Mucosa of stomach (tissue), 1 donor: Measurements from ENCODE around the gene TPRX1.
"Not testable (repeated sequence)": the region's sequence is repeated elsewhere in the genome, so short reads cannot be mapped to it uniquely, and the experiment has no call there.

Source experiments
- H3K27me3 ChIP-seq: one replicate; pipeline ENCODE4 v1.7.0; 2013; ENCODE audit warnings: mild to moderate bottlenecking, low read length; ENCODE audit not compliant: control insufficient read depth, insufficient read depth
- H3K36me3 ChIP-seq: one replicate; pipeline ENCODE4 v1.7.0; 2013; ENCODE audit warnings: low read length; ENCODE audit not compliant: control insufficient read depth, insufficient read depth
- H3K4me1 ChIP-seq: one replicate; pipeline ENCODE4 v1.7.0; 2013; ENCODE audit warnings: mild to moderate bottlenecking, low read length; ENCODE audit not compliant: control insufficient read depth, insufficient read depth
- H3K4me3 ChIP-seq: one replicate; pipeline ENCODE4 v1.7.0; 2013; ENCODE audit warnings: low read length
- H3K9ac ChIP-seq: one replicate; pipeline ENCODE4 v1.7.0; 2013; ENCODE audit warnings: mild to moderate bottlenecking, low read length, moderate library complexity
- H3K9me3 ChIP-seq: one replicate; pipeline ENCODE4 v1.7.0; 2013; ENCODE audit warnings: mild to moderate bottlenecking, low read length, moderate library complexity; ENCODE audit not compliant: control insufficient read depth
- donor health status: Pancreatic carcinoma.

The TPRX1 gene

DNA sequence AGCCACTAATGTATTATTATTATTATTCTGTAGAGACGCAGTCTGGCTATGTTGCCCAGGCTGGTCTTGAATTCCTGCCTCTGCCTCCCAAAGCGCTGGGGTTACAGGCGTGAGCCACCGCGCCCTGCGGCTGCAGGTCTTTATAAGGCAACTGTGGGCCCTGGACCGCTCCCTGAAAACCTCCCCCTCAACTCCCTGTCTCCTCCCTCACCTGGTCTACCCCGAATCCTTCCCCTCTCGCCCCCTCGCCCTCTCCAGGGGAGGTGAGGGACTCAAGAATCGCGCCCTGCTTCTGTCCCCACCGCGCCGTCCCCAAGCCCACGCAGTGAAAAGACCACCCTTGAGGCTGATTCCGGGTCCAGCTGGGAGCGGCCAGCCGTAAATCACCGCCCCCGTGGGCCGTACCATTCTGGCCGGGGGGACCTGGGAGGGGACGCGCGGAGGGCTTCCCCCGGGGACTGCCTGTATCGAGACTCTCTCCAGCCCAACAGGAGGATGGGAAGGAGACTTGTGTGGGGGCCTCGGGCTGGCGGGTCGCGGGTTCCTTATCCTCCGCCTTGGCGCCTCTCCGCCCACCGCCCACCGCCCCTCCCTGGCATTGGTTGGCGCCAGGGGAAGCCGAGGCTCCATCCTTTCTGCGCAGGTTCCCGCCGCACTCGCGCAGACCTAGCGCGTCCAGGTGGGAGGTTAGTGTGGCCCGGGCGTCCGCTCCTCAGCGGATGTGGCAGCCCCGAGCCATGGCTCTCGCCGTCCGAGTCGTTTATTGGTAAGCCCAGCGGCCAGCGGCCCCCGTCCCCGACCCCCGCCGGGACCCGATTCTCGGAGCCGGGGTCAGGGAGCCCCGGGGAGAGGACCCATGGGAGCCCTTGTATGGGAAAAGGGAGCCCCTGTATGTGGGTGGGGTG is 26.1 kb downstream of the TPRX1 start, which contains the start of gene SELENOW:
Gene SELENOW (plus strand): TSS at position 655 of the 905 bp plus-strand sequence. CDS start 83 bp downstream, at position 738.
- H3K9me3 ChIP-seq = no peaks in the 10 kb centered on the region
- H3K4me1 ChIP-seq = peaks cover 44% of the 10 kb centered on the region
- H3K9ac ChIP-seq = peak within 1 kb of the TSS; percentile 98
- no peaks in the 10 kb centered on the region for H3K27me3 ChIP-seq
- peak within 1 kb of the TSS; percentile 93 for H3K4me3 ChIP-seq
- H3K36me3 ChIP-seq = peaks cover 14% of the 10 kb centered on the region

GRCh38 chr19:47777245-47778048 is 26.9 kb downstream of the TPRX1 start:
- H3K27me3 ChIP-seq, H3K9me3 ChIP-seq: not testable (repeated sequence)
- Histone ChIP-seq H3K4me1 (peaks cover 44% of the 10 kb centered on the region), H3K9ac (peak overlapping the region; percentile 98), H3K36me3 (peaks cover 14% of the 10 kb centered on the region), H3K4me3 (peak overlapping the region; percentile 93)

GRCh38 chr19:47776568-47776967 is 27.8 kb downstream of the TPRX1 start:
- Histone ChIP-seq H3K9me3 (no peaks in the 10 kb centered on the region), H3K36me3 (peaks cover 10% of the 10 kb centered on the region), H3K9ac (no peak overlapping the region), H3K4me3 (no peak overlapping the region), H3K4me1 (peaks cover 39% of the 10 kb centered on the region), H3K27me3 (no peaks in the 10 kb centered on the region)

DNA sequence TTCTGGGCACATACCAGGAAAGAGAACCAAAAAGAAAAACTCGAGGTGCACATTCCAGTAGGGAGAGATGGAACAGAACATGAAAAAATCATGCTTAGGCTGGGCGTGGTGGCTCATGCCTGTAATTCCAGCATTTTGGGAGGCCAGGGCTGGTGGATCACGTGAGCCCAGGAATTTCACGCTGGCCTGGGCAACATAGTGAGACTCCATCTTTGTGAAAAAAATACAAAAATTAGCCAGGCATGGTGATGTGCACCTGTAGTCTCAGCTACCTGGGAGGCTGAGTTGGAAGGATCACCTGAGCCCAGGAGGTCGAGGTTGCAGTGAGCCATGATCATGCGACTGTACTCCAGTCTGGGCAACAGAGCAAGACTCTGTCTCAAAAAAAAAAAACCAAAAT is 33.1 kb downstream of the TPRX1 start:
- H3K9ac ChIP-seq, H3K27me3 ChIP-seq, H3K36me3 ChIP-seq, H3K9me3 ChIP-seq, H3K4me3 ChIP-seq, H3K4me1 ChIP-seq: not testable (repeated sequence)

DNA sequence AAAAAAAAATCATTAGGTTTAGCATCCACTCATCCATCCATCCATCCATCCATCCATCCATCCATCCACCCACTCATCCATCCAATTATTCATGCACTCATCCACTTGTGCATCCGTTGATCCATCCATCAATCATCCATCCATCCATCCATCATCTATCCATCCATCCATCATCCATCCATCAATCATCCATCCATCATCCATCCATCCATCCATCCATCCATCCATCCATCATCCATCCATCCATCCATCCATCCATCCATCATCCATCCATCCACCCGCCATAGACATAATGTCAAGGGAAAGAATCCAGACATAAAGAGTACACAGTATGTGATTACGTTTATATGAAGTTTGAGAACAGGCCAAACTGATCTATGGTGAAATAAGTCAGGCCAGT is 34.8 kb downstream of the TPRX1 start:
- no peak overlapping the region for H3K9ac ChIP-seq
- H3K9me3 ChIP-seq = no peaks in the 10 kb centered on the region
- peaks cover 5% of the 10 kb centered on the region for H3K4me1 ChIP-seq
- no peak overlapping the region for H3K4me3 ChIP-seq
- H3K36me3 ChIP-seq = no peaks in the 10 kb centered on the region
- H3K27me3 ChIP-seq = no peaks in the 10 kb centered on the region

DNA sequence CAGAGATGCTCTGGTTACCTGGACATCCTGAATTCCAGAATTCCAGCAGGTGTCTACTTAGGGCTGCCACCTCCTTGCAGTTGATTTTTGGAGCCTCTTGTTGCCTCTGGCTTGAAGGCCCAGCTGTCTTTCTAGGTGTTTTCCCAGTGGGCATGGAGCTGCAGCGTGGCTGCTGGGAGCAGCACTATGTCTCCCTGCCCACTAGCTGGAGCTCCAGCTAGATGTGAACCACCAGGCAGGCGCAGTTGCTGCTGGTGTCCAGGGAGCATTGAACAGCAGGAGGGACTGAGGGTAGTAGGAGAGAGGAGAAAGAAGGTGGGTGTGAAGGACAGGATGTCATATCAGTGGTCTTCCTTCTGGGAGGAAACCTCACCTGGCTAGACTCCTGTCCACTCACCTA is 35.7 kb downstream of the TPRX1 start:
- Histone ChIP-seq H3K36me3 (no peaks in the 10 kb centered on the region), H3K4me3 (no peak overlapping the region), H3K9ac (no peak overlapping the region), H3K4me1 (peaks cover 5% of the 10 kb centered on the region), H3K9me3 (no peaks in the 10 kb centered on the region), H3K27me3 (no peaks in the 10 kb centered on the region)

GRCh38 chr19:47767349-47767748 is 37.0 kb downstream of the TPRX1 start:
- Histone ChIP-seq H3K4me3 (no peak overlapping the region), H3K9ac (no peak overlapping the region), H3K4me1 (peaks cover 5% of the 10 kb centered on the region)

DNA sequence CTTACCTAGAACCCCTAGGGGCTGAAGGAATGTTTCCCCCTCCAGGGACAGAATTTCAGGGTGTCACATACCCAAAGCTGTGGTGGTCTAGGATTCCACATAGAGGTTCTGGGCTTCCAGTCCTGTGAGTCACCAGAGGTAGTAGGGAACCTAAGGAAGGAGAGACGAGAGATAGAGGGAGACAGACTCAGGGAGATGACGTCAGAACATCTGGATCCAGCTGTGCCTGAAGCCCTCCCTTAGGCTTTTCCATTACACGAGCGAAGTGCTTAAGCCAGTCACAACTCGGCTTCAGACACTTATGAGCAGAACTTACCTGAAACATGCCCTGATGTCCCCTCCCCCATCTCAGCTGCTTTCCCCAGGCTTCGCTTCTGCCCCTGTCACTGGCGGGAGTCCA is 37.7 kb downstream of the TPRX1 start:
- no peaks in the 10 kb centered on the region for H3K9me3 ChIP-seq
- H3K4me1 ChIP-seq = peaks cover 5% of the 10 kb centered on the region
- no peaks in the 10 kb centered on the region for H3K36me3 ChIP-seq
- no peaks in the 10 kb centered on the region for H3K27me3 ChIP-seq
- no peak overlapping the region for H3K9ac ChIP-seq
- no peak overlapping the region for H3K4me3 ChIP-seq

More at GRCh38 chr19:47767349-47767748, 37.0 kb downstream of the TPRX1 start:
- Histone ChIP-seq H3K9me3 (no peaks in the 10 kb centered on the region), H3K27me3 (no peaks in the 10 kb centered on the region), H3K36me3 (no peaks in the 10 kb centered on the region)

- Histone ChIP-seq H3K9me3 (no peaks in the 10 kb centered on the region), H3K4me3 (no peak overlapping the region)
Measured at GRCh38 chr19:47766359-47766620, 38.1 kb downstream of the TPRX1 start.

GRCh38 chr19:47765523-47766358 is 38.6 kb downstream of the TPRX1 start:
- no peaks in the 10 kb centered on the region for H3K27me3 ChIP-seq
- no peak overlapping the region for H3K4me3 ChIP-seq
- H3K9me3 ChIP-seq = no peaks in the 10 kb centered on the region
- H3K4me1 ChIP-seq = peaks cover 5% of the 10 kb centered on the region
- H3K9ac ChIP-seq = no peak overlapping the region
- H3K36me3 ChIP-seq = no peaks in the 10 kb centered on the region

More at GRCh38 chr19:47766359-47766620, 38.1 kb downstream of the TPRX1 start:
- peaks cover 5% of the 10 kb centered on the region for H3K4me1 ChIP-seq
- H3K27me3 ChIP-seq = no peaks in the 10 kb centered on the region
- no peak overlapping the region for H3K9ac ChIP-seq
- H3K36me3 ChIP-seq = no peaks in the 10 kb centered on the region

GRCh38 chr19:47764705-47765104 is 39.6 kb downstream of the TPRX1 start:
- not testable (repeated sequence) for H3K27me3 ChIP-seq, H3K4me3 ChIP-seq, H3K4me1 ChIP-seq, H3K9ac ChIP-seq, H3K36me3 ChIP-seq, H3K9me3 ChIP-seq
